Measurements from ENCODE around the gene PIK3R5. TPM values are rescaled to one million over a fixed set of nuclear protein-coding genes. Genes with fewer than 3 reads are reported as not detected.

PIK3R5 gene
- polyA plus RNA-seq, 2 of the 4 experiments (the other 2 are of a cell fraction) = 0.01 TPM; not detected in 1

DNA sequence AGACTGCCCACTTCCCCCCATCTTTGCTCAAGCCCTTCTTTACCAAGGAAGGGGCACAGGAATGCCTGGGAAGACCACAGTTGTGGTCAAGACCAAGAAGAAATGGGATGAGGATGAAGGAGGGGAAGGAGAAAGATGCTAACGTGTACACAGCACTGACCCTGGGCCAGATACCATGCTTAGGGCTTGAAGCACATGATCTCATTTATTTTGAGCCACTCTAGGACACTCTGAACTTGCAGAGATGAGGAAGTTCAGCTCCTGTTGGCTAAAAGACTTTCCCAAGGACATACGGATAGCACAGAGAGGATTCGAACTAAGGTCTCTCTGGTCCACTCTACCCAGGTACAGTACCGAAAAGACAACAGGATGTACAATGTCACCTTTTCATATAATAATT is 42.6 kb downstream of the PIK3R5 start:
- Histone ChIP-seq H3K4me3 (no peak overlapping the region), H3K27ac (no peak overlapping the region), H3K9me3 (peaks cover 49% of the 10 kb centered on the region), H3K4me1 (no peaks in the 10 kb centered on the region), H3K4me2 (no peak overlapping the region)
- CTCF ChIA-PET = interaction anchor here (1.3 to 1.9 kb wide), 4 partner anchors 17 to 75 kb away, joined by 3 to 5 read pairs (median 4); no protein-coding TSS in a partner anchor
- POLR2A ChIA-PET = no interaction called here
- TF ChIP-seq CBX2 (IDR thresholded peaks at IDR 0.05; ENCODE audit: borderline replicate concordance, low read depth) = no peak
- TF ChIP-seq RFX5 (IDR thresholded peaks at IDR 0.05) = no peak
- TF ChIP-seq, protein P1, sequence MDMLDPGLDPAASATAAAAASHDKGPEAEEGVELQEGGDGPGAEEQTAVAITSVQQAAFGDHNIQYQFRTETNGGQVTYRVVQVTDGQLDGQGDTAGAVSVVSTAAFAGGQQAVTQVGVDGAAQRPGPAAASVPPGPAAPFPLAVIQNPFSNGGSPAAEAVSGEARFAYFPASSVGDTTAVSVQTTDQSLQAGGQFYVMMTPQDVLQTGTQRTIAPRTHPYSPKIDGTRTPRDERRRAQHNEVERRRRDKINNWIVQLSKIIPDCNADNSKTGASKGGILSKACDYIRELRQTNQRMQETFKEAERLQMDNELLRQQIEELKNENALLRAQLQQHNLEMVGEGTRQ (IDR thresholded peaks at IDR 0.05) = no peak
- no peak for TF ChIP-seq ZFP36 (IDR thresholded peaks at IDR 0.05; ENCODE audit: borderline replicate concordance, partially characterized antibody)
- TF ChIP-seq EHF (CRISPR knock-in tag; IDR thresholded peaks at IDR 0.05) = no peak
- TF ChIP-seq RNF2 (IDR thresholded peaks at IDR 0.05; ENCODE audit: borderline replicate concordance, low read depth) = no peak
- TF ChIP-seq, protein P2, sequence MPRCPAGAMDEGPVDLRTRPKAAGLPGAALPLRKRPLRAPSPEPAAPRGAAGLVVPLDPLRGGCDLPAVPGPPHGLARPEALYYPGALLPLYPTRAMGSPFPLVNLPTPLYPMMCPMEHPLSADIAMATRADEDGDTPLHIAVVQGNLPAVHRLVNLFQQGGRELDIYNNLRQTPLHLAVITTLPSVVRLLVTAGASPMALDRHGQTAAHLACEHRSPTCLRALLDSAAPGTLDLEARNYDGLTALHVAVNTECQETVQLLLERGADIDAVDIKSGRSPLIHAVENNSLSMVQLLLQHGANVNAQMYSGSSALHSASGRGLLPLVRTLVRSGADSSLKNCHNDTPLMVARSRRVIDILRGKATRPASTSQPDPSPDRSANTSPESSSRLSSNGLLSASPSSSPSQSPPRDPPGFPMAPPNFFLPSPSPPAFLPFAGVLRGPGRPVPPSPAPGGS (IDR thresholded peaks at IDR 0.05) = no peak
- TF ChIP-seq RCOR1 (IDR thresholded peaks at IDR 0.05; ENCODE audit: low read depth, low read length) = no peak
- TF ChIP-seq RARB (CRISPR knock-in tag; IDR thresholded peaks at IDR 0.05) = no peak
- no peak for DNase-seq (ENCODE audit: low read depth in 1 of 2, low spot score in 1 of 2)
- no peak for FAIRE-seq
- no peak; a peak in 1 of 6 replicates for ATAC-seq
- WGBS (ENCODE audit: missing lambda C conversion rate) = 27% methylated on average over 4 of the region's 4 CpGs

DNA sequence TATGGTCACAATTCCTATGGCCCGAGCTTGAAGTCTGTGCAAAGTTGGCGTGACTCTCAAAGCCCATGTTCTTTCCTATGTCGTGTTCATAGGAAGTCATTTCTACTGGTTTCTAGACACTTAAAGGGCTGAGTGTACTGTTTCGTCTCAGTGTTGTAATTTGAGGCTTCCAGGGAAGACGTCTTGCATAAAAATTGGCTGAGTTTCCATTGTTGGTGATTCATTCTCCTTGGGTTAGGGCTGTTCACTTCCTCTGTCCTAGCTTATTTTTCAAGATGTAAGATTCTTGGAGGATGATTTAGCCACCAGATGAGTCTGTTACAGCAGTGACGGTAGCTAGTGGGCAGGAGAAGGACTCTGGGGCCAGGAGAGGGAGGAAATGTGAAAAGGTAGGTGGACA is 43.1 kb downstream of the PIK3R5 start:
- DNase-seq (ENCODE audit: low read depth in 1 of 2, low spot score in 1 of 2) (no peak), ATAC-seq (peak in 1 of 2 experiments; percentile 24; a peak in 1 of 6 replicates), FAIRE-seq (no peak)
- no peak overlapping the region for H3K4me3 ChIP-seq
- ChIA-PET POLR2A (no interaction called here), CTCF (interaction anchor here (1.3 to 1.9 kb wide), 2 partner anchors 27 to 75 kb away, joined by 4 to 5 read pairs; no protein-coding TSS in a partner anchor)
- H3K27ac ChIP-seq = no peak overlapping the region
- TF ChIP-seq HOXA7 (CRISPR knock-in tag; IDR thresholded peaks at IDR 0.05) (no peak), CBX2 (IDR thresholded peaks at IDR 0.05; ENCODE audit: borderline replicate concordance, low read depth) (no peak), FOXS1 (CRISPR knock-in tag; IDR thresholded peaks at IDR 0.05) (no peak), GATA3 (IDR thresholded peaks at IDR 0.05; ENCODE audit: borderline replicate concordance) (no peak), HOXB5 (CRISPR knock-in tag; IDR thresholded peaks at IDR 0.05) (no peak), CBX8 (IDR thresholded peaks at IDR 0.05) (no peak), POLR2A (IDR thresholded peaks at IDR 0.05; ENCODE audit: low read length) (no peak), JUN (IDR thresholded peaks at IDR 0.05) (no peak), RFX5 (IDR thresholded peaks at IDR 0.05) (no peak), TFCP2L1 (CRISPR knock-in tag; IDR thresholded peaks at IDR 0.05) (no peak), ZFP36 (IDR thresholded peaks at IDR 0.05; ENCODE audit: borderline replicate concordance, partially characterized antibody) (no peak), NR3C1 (IDR thresholded peaks at IDR 0.05) (no peak), SREBF2 (IDR thresholded peaks at IDR 0.05) (no peak), POLR2AphosphoS2 (conservative IDR thresholded peaks at IDR 0.05; ENCODE audit: low read length) (no peak)
- TF ChIP-seq, protein P3, sequence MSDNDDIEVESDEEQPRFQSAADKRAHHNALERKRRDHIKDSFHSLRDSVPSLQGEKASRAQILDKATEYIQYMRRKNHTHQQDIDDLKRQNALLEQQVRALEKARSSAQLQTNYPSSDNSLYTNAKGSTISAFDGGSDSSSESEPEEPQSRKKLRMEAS (IDR thresholded peaks at IDR 0.05) = no peak
- TF ChIP-seq, protein P4, sequence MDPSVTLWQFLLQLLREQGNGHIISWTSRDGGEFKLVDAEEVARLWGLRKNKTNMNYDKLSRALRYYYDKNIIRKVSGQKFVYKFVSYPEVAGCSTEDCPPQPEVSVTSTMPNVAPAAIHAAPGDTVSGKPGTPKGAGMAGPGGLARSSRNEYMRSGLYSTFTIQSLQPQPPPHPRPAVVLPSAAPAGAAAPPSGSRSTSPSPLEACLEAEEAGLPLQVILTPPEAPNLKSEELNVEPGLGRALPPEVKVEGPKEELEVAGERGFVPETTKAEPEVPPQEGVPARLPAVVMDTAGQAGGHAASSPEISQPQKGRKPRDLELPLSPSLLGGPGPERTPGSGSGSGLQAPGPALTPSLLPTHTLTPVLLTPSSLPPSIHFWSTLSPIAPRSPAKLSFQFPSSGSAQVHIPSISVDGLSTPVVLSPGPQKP (IDR thresholded peaks at IDR 0.05; ENCODE audit: low read depth, low read length) = no peak
- TF ChIP-seq, protein P5, sequence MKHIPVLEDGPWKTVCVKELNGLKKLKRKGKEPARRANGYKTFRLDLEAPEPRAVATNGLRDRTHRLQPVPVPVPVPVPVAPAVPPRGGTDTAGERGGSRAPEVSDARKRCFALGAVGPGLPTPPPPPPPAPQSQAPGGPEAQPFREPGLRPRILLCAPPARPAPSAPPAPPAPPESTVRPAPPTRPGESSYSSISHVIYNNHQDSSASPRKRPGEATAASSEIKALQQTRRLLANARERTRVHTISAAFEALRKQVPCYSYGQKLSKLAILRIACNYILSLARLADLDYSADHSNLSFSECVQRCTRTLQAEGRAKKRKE (CRISPR knock-in tag; IDR thresholded peaks at IDR 0.05; ENCODE audit: low read depth) = no peak
- TF ChIP-seq, protein P6, sequence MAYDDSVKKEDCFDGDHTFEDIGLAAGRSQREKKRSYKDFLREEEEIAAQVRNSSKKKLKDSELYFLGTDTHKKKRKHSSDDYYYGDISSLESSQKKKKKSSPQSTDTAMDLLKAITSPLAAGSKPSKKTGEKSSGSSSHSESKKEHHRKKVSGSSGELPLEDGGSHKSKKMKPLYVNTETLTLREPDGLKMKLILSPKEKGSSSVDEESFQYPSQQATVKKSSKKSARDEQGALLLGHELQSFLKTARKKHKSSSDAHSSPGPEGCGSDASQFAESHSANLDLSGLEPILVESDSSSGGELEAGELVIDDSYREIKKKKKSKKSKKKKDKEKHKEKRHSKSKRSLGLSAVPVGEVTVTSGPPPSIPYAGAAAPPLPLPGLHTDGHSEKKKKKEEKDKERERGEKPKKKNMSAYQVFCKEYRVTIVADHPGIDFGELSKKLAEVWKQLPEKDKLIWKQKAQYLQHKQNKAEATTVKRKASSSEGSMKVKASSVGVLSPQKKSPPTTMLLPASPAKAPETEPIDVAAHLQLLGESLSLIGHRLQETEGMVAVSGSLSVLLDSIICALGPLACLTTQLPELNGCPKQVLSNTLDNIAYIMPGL (CRISPR knock-in tag; IDR thresholded peaks at IDR 0.05; ENCODE audit: borderline replicate concordance) = no peak
- WGBS (ENCODE audit: missing lambda C conversion rate) = 6% methylated on average over 6 of the region's 6 CpGs
- no peaks in the 10 kb centered on the region for H3K4me1 ChIP-seq
- H3K4me2 ChIP-seq = no peak overlapping the region
- H3K9me3 ChIP-seq = peaks cover 49% of the 10 kb centered on the region

All from A549 (cell line).